Stimulated activated naive B cell treated with anti-CD40 and anti-IgM and Interleukin-4, amounts not matched to agents 10 μg/mL and 1 μg/mL and 100 μg/mL, for 72 hours (primary cell): ENCODE data around the gene SERPINE2.

Source experiments
- ATAC-seq, 2 donors: fragments of 150-1000 bp; cut with Tn5 transposase; replicated peaks; 2 replicates each; pipeline ENCODE4 v1.10.0; 2021; ENCODE audit warnings: moderate library complexity in 1 of 2
- DNase-seq: peaks from one replicate; pipeline ENCODE4 v3.0.0; 2021
- H3K27ac Mint-ChIP-seq: one replicate; pipeline ENCODE4 v1.8.0; 2022; ENCODE audit warnings: mild to moderate bottlenecking, mixed read lengths
- H3K27me3 Mint-ChIP-seq, 2 donors: one replicate each; pipeline ENCODE4 v1.8.0; 2022; ENCODE audit warnings: mixed read lengths in 2 of 2
- H3K36me3 Mint-ChIP-seq, 2 donors: one replicate each; pipeline ENCODE4 v1.8.0; 2022; ENCODE audit warnings: mixed read lengths in 2 of 2, mild to moderate bottlenecking in 1 of 2
- H3K4me1 Mint-ChIP-seq, 2 donors: one replicate each; pipeline ENCODE4 v1.8.0; 2022; ENCODE audit warnings: mixed read lengths in 2 of 2, mild to moderate bottlenecking in 1 of 2
- H3K4me3 Mint-ChIP-seq, 2 donors: one replicate each; pipeline ENCODE4 v1.8.0; 2022; ENCODE audit warnings: mild to moderate bottlenecking in 2 of 2, mixed read lengths in 2 of 2, moderate library complexity in 1 of 2
- H3K9me3 Mint-ChIP-seq, 2 donors: one replicate each; pipeline ENCODE4 v1.8.0; 2022; ENCODE audit warnings: mixed read lengths in 2 of 2, mild to moderate bottlenecking in 1 of 2

Gene SERPINE2

DNA sequence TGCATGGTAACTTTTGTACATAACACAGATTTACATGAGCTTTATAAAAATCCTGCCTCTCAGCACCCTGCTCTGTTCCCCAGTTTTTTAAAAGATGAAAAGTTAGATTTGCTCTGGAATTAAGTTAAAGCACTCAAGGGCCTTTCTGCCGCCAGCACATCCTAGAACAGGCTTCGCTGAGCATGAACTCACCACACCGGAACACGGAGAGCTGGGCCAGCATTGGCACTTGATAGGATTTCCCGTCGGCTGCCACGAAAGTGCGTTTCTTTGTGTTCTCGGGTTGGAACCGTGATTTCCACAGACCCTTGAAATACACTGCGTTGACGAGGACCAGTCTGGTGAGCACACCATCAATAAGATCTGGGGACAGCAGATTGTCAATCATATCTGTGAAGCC lies 47.5 kb downstream of the SERPINE2 start:
- Mint-ChIP-seq H3K4me1 (no peaks in the 10 kb centered on the region), H3K4me3 (no peak overlapping the region), H3K27me3 (no peaks in the 10 kb centered on the region), H3K9me3 (no peaks in the 10 kb centered on the region), H3K36me3 (no peaks in the 10 kb centered on the region), H3K27ac (no peak overlapping the region)
- ATAC-seq (no peak), DNase-seq (no peak)

DNA sequence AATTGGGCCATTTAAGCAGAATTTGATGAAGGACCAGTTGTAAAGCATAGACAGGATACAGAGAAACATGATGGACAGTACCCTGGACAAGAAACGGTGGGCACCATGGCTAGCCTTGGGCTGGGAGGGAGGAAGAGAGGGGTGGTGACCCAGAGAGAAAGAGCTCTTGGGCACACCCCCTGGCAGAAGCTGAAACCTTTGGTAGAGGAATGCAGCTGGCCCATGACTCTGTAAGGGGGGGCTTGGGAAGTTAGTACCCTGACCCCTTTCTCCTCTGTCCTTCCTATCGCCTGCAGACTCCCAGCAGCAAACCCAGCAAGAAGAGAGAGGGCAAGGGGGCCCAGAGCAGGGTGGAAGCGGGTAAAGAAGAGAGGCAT lies 49.2 kb downstream of the SERPINE2 start:
- Mint-ChIP-seq H3K9me3 (no peaks in the 10 kb centered on the region), H3K4me3 (no peak overlapping the region), H3K36me3 (peaks cover 0 to under 1% of the 10 kb centered on the region in 2 donors), H3K27ac (no peak overlapping the region), H3K4me1 (no peaks in the 10 kb centered on the region), H3K27me3 (no peaks in the 10 kb centered on the region)
- ATAC-seq, result no peak
- DNase-seq, result no peak

DNA sequence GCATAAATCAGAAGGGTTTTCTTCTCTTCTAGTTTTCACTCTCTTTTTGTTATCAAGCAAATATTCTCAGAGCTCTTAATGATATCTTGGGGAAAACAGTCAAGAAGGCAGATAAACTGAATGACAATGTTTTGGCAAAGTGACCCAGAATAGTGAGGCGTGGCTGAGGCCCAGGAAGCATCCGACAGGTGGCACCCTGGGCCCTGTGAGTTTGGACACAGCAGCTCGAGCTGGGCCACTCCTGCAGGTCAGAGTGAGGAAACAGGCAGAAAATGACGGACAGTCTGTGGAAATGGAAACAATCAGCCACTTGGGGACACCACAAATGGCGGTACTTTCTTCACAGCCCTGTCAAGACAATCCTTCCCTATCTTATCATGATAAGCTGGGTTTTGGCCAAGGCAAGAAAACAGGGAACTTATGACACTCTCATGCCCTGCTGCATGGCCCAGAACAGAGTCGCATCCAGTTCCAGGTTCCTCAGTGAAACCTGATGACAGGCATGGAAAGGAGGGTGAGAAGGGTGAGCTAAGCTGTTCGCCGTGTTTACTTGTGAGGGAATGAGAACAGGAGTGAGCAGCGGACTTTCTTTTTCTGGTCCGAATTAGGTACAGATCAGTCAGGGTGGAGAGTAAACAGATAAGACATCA lies 49.8 kb downstream of the SERPINE2 start:
- H3K36me3 Mint-ChIP-seq, result peaks cover 4% of the 10 kb centered on the region in 2 donors
- no peaks in the 10 kb centered on the region for H3K4me1 Mint-ChIP-seq
- H3K27me3 Mint-ChIP-seq, result no peaks in the 10 kb centered on the region
- H3K27ac Mint-ChIP-seq, result no peak overlapping the region
- no peaks in the 10 kb centered on the region for H3K9me3 Mint-ChIP-seq
- no peak overlapping the region for H3K4me3 Mint-ChIP-seq
- DNase-seq (no peak), ATAC-seq (no peak)

DNA sequence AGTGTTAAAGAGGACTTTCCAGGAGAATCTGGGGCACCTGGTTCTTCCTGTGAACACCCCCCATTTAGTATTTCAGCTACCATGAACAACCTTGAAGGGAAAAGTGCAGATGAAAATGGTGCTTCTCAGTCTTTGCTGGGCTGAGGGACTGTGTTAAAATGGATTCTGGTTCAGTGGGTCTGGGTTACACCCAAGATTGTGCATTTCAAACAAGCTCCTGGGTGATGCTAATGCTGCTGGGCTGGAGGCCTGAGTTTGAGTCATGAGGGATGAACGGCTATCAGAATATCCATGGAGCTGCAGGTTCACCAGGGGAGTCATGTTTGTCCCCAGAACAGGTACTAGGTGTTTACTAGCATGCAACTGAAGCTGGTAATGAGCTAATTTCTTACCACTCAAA lies 57.8 kb downstream of the SERPINE2 start:
- Mint-ChIP-seq H3K9me3 (no peaks in the 10 kb centered on the region), H3K4me1 (no peaks in the 10 kb centered on the region), H3K36me3 (peaks cover 4% of the 10 kb centered on the region in 2 donors), H3K27me3 (no peaks in the 10 kb centered on the region), H3K27ac (no peak overlapping the region), H3K4me3 (no peak overlapping the region)
- DNase-seq (no peak), ATAC-seq (no peak)

DNA sequence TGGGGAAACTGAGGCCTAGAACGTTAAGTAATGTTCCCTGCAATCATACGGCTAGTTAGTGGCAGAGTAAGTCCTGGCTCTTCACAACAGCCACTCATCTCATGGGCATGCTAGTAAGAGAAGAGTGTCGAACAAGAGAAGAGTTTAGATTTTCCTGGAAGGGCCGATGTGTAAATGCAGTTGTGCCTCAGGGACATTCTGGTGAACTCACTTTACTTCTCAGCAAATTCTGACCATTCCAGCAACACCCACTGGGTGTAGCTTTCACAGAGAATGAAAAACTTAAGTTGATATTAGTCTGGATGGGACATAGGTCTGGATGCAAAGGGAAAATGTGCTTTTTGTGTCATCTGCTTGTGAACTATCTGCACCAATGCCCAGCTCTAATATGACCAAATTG lies 58.3 kb downstream of the SERPINE2 start:
- Mint-ChIP-seq H3K27ac (no peak overlapping the region), H3K4me3 (no peak overlapping the region), H3K36me3 (peaks cover 4% of the 10 kb centered on the region in 2 donors), H3K9me3 (no peaks in the 10 kb centered on the region), H3K4me1 (no peaks in the 10 kb centered on the region), H3K27me3 (no peaks in the 10 kb centered on the region)
- DNase-seq (no peak), ATAC-seq (no peak)

DNA sequence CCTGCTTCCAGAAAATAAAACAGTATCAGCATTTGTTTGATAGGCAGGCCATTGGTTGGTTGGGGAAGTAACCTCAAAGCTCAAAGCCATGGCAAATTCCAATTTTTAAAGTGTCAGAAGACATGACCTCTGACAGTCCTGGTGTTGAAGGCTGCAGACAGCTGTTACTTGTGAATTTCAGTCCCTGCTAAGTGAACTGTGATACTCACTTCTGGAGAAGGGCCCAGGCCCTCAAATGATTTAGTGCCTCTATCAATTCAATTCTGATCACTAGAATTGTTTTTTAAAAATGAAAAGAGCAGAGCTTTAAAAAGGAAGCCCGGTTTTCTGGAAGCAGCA lies 58.7 kb downstream of the SERPINE2 start:
- ATAC-seq (no peak), DNase-seq (no peak)
- no peaks in the 10 kb centered on the region for H3K27me3 Mint-ChIP-seq
- H3K9me3 Mint-ChIP-seq, result no peaks in the 10 kb centered on the region
- peaks cover 4% of the 10 kb centered on the region in 2 donors for H3K36me3 Mint-ChIP-seq
- H3K4me1 Mint-ChIP-seq, result no peaks in the 10 kb centered on the region
- H3K4me3 Mint-ChIP-seq, result no peak overlapping the region
- H3K27ac Mint-ChIP-seq, result no peak overlapping the region

DNA sequence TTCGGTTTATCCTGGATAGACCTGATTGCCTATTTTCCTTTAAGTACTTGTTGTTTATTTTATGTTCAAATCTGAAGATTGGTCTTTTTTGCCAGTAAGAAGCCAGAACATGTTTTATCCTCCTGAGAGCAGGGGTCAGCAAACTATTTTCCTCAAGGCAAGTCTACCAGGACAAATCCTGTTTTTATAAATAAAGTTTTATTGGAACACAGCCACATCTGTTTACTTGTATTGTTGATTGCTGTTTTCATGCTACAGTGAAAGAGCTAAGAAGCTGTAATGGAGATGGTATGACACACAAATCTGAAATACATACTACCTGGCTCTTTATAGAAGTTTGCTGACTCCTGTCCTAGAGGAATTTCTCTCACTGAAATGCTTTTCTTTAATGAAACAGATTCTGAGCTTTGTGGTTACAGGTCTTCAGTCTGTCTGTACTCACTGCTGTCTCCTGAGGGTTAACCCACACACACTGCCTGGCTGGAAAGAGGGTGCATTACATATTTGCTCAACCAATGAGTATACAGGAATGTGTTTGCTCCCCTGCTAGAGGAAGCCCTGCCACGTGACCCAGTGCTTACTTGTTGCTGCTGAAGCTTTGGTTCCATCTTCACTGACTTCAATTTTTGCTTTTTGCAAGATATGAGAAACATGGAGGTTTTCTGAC lies 59.2 kb downstream of the SERPINE2 start:
- no peak overlapping the region for H3K4me3 Mint-ChIP-seq
- ATAC-seq (no peak), DNase-seq (no peak)
- H3K27ac Mint-ChIP-seq, result no peak overlapping the region
- H3K36me3 Mint-ChIP-seq, result peaks cover 4% of the 10 kb centered on the region in 2 donors
- H3K4me1 Mint-ChIP-seq, result no peaks in the 10 kb centered on the region
- H3K27me3 Mint-ChIP-seq, result no peaks in the 10 kb centered on the region
- no peaks in the 10 kb centered on the region for H3K9me3 Mint-ChIP-seq

DNA sequence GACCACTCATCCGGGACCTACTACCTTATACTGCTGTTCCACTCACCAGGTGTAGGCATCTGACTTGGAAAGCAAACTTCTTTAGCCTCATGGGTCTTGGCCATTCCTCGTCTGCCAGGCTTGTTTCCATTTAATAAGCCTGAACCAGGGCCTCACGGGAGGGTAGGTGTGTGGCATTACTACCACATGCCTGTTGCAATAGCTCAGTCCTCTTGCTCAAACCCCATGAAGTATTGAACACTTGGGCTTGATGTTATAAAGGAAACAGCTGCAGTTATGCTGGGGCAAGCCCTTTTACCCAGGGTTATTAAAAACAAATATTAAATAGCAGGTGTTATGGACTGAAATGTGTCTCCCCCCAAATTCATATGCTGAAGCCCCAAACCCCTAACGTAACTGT lies 60.6 kb downstream of the SERPINE2 start:
- Mint-ChIP-seq H3K4me1 (no peaks in the 10 kb centered on the region), H3K9me3 (no peaks in the 10 kb centered on the region), H3K4me3 (no peak overlapping the region), H3K36me3 (no peaks in the 10 kb centered on the region), H3K27me3 (no peaks in the 10 kb centered on the region), H3K27ac (no peak overlapping the region)
- DNase-seq (no peak), ATAC-seq (no peak)

DNA sequence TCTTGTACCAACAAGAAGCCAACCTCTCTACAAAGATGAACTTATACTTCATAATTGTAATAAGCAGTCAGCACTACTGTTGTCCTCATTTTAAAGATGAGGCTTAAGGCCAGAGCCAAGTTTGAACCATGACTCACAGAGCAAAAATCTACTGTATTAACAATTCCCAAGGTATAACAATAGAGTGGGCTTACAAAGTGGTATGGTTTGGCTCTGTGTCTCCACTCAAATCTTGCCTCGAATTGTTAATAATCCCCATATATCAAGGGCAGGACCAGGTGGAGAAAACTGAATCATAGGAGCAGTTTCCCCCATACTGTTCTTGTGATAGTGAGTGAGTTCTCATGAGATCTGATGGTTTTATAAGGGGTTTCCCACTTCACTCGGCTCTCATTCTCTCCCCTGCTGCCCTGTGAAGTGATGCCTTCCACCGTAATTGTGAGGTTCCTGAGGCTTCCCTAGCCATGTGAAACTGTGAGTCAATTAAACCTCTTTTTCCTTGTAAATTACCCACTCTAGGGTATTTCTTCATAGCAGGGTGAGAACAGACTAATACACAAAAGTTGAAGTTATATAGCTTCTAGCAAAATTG lies 62.4 kb downstream of the SERPINE2 start:
- ATAC-seq (peak in 1 of 2 donors; percentile 22), DNase-seq (no peak)
- Mint-ChIP-seq H3K27ac (no peak overlapping the region), H3K4me3 (no peak overlapping the region), H3K4me1 (no peaks in the 10 kb centered on the region), H3K27me3 (no peaks in the 10 kb centered on the region), H3K36me3 (peaks cover 2 to 7% of the 10 kb centered on the region in 2 donors), H3K9me3 (no peaks in the 10 kb centered on the region)

DNA sequence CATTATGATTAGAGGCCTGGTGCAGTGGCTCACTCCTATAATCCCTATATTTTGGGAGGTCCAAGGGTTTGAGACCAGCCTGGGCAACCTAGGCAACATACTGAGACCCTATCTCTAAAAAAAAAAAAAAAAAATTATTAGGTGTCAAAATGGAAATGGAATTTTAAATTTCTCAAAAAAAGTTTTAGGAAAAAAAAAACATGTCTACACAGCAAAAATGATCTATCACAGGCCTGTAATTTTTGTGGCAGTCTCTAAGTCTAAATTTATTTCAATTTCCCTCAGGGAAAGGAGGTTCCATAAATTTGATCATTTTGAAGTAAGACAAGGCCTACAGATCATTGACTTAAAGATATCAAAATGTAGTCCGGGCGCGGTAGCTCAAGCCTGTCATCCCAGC lies 65.5 kb downstream of the SERPINE2 start:
- Mint-ChIP-seq H3K27ac (no peak overlapping the region), H3K36me3 (peaks cover 2 to 18% of the 10 kb centered on the region in 2 donors), H3K27me3 (no peaks in the 10 kb centered on the region), H3K4me3 (no peak overlapping the region), H3K4me1 (peaks cover 3 to 4% of the 10 kb centered on the region in 2 donors), H3K9me3 (no peaks in the 10 kb centered on the region)
- no peak for DNase-seq
- no peak for ATAC-seq

DNA sequence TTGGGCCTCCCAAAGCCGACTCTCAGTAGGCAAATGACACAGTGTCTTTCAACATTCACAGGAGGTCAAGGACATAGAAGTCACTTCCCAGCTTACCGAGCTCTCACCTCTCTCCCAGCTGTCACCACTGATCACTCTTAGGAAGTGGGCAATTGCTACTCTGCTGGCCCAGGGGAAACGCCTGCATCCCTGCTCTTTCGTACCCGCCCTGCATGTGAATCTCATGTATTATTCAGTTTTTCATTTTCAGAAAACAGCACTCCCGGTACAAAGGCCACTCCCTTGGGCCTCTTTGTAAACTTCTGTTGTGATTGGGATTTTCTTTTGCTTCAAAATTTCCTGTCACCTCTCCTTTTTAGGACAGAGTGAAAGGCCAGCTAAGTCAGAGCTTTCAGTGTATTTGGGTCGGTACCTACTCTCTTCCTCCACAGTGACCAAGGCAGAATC lies 66.4 kb downstream of the SERPINE2 start:
- Mint-ChIP-seq H3K4me3 (no peak overlapping the region), H3K9me3 (no peaks in the 10 kb centered on the region), H3K27ac (no peak overlapping the region), H3K36me3 (peaks cover 2 to 18% of the 10 kb centered on the region in 2 donors), H3K4me1 (peaks cover 3 to 4% of the 10 kb centered on the region in 2 donors), H3K27me3 (no peaks in the 10 kb centered on the region)
- DNase-seq (no peak), ATAC-seq (no peak)

DNA sequence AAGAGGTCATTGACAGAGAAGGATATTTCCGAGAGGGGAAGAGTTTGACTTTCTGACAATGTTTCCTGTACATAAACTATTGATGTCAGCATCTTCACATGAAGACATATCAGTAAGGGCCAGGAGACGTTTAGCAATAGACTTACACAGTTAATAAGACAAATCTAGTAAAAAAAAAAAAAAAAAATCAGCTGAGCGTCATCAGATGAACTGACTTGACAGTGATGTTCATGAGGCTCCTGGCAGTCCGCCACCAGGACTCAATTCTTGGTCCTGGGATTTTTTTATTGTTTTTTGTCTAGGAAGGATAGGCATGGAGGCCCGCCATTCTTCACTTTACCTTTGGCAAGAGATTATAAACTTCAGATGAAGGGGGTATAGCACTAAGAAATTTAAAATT lies 67.4 kb downstream of the SERPINE2 start:
- DNase-seq (no peak), ATAC-seq (no peak)
- Mint-ChIP-seq H3K27me3 (no peaks in the 10 kb centered on the region), H3K9me3 (no peaks in the 10 kb centered on the region), H3K36me3 (peaks cover 7 to 24% of the 10 kb centered on the region in 2 donors), H3K4me1 (peaks cover 3 to 4% of the 10 kb centered on the region in 2 donors), H3K4me3 (no peak overlapping the region), H3K27ac (no peak overlapping the region)

DNA sequence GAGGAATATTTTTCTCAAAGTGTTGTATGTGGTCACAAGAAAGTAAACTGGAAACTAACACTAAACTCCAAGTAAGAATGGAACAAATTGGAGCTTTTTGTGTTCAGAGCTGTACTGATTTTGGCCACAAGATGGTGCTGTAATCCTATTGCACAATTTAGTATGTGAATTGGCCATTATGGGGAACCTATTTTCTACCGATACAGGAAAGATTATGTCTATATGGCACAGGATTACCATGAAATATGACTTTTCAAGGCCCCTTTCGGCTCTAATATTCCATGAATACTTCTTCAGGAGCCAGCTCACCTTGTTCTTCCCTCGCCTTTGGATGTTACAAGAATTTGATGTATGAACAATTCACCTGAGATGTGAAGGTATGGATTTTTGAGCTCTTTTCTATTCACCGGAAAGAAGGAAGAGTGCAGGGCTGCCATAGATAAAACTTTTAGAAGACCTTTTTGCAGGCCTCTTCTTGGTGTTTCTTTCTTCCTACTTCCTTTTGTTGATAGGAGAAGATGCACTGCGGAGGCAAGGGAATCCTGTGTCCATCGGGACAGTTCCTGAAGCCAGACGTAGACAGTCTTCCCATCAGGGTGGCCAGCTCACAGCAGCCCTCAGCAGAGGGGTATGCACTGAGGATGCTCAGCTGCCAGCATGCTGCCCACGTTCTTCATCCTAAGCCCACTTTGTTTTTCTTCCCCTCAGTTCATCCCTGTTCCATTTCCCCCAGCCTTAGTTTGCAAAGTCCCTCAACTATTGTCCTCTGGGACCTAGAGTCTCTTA lies 68.5 kb downstream of the SERPINE2 start:
- Mint-ChIP-seq H3K36me3 (peaks cover 15 to 28% of the 10 kb centered on the region in 2 donors), H3K27ac (no peak overlapping the region), H3K4me1 (peaks cover 3 to 4% of the 10 kb centered on the region in 2 donors), H3K4me3 (no peak overlapping the region), H3K27me3 (no peaks in the 10 kb centered on the region), H3K9me3 (no peaks in the 10 kb centered on the region)
- DNase-seq (peak; percentile 25), ATAC-seq (peak; percentile 61 to 68)

DNA sequence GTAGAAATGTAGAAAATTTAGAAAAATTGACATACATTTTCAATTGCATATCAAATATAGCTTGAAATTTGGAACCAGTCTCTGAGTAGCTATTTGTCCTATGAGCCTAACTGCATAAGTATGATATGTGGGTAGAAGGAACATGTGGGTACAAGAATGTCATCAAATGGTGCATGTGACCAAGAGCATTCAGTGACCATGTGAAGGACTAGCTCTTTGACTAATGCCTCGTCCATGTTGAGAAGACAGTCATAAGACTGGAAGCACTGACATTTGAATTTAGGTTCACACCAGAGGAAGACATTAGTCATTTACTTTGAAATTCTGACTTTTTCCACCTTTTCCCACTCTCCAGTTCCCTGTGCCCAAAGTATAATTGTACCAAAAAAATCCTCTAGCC lies 69.2 kb downstream of the SERPINE2 start:
- H3K4me1 Mint-ChIP-seq, result peaks cover 3 to 4% of the 10 kb centered on the region in 2 donors
- no peak overlapping the region for H3K4me3 Mint-ChIP-seq
- H3K27me3 Mint-ChIP-seq, result no peaks in the 10 kb centered on the region
- peaks cover 15 to 28% of the 10 kb centered on the region in 2 donors for H3K36me3 Mint-ChIP-seq
- ATAC-seq (peak; percentile 31 to 55), DNase-seq (no peak)
- no peak overlapping the region for H3K27ac Mint-ChIP-seq
- H3K9me3 Mint-ChIP-seq, result no peaks in the 10 kb centered on the region
